ENCODE measurements around the gene TEX53.

DNA sequence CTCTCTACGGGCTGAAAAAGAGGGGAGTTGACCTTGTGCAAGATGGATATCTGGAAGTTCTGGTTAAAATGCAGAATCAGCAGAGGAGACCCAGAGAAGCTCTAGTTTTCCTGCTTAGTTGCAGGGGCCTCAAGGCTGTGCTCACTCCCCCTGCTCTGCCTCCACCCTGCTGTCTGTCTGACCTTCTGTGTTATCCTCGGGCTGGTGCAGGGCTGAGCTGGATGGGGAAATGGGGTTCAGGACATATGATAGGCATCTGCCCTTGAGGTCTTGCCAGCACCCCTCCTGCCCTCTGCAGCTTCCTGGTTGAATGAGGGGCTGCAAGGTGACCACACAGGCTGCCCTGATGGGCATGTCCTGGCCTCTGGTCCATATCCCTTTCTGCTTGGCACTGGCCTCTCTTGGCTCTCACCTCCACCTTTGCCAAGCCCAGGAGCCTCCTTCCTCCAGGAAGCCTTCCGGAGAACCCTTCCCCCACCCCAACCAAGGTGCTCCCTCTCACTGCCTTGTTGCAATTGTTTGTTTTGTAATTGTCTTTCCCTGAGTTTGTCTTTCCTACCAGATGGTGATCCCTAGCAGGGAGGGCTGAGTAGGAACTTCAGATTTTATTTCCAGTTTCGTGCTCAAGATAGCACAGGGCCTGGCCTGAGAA, 45.2 kb downstream of the TEX53 start:
- TF ChIP-seq, protein P1, sequence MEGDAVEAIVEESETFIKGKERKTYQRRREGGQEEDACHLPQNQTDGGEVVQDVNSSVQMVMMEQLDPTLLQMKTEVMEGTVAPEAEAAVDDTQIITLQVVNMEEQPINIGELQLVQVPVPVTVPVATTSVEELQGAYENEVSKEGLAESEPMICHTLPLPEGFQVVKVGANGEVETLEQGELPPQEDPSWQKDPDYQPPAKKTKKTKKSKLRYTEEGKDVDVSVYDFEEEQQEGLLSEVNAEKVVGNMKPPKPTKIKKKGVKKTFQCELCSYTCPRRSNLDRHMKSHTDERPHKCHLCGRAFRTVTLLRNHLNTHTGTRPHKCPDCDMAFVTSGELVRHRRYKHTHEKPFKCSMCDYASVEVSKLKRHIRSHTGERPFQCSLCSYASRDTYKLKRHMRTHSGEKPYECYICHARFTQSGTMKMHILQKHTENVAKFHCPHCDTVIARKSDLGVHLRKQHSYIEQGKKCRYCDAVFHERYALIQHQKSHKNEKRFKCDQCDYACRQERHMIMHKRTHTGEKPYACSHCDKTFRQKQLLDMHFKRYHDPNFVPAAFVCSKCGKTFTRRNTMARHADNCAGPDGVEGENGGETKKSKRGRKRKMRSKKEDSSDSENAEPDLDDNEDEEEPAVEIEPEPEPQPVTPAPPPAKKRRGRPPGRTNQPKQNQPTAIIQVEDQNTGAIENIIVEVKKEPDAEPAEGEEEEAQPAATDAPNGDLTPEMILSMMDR (IDR thresholded peaks at IDR 0.05), result no peak
- no peak for TF ChIP-seq POLR2A (IDR thresholded peaks at IDR 0.05)
